Measurements from ENCODE around the gene SUPT7L. TPM values are rescaled to one million over a fixed set of nuclear protein-coding genes. Genes with fewer than 3 reads are reported as not detected.
"Not testable (repeated sequence)": the region's sequence is repeated elsewhere in the genome, so short reads cannot be mapped to it uniquely, and the experiment has no call there.

Gene SUPT7L
- total and polyA plus RNA-seq, 7 donors = 17.1 to 33.8 (median 21.1) TPM

- Histone ChIP-seq H3K27ac (peak overlapping the region; percentile 77), H3K36me3 (ENCODE audit: insufficient read depth in 1 of 2, low read depth in 1 of 2) (peaks cover 8 to 62% of the 10 kb centered on the region in 2 donors), H3K9me3 (no peaks in the 10 kb centered on the region), H3K27me3 (ENCODE audit: insufficient read depth in 3 of 3, low read length in 2 of 3) (no peaks in the 10 kb centered on the region), H3K4me1 (peaks cover 5% of the 10 kb centered on the region), H3K4me3 (no peak overlapping the region)
- ATAC-seq (peak in 2 of 4 donors; percentile 31 to 45), DNase-seq (no peak)
- intact Hi-C loops (cut with DNase I) = no loop called here
- TF ChIP-seq, protein P1, sequence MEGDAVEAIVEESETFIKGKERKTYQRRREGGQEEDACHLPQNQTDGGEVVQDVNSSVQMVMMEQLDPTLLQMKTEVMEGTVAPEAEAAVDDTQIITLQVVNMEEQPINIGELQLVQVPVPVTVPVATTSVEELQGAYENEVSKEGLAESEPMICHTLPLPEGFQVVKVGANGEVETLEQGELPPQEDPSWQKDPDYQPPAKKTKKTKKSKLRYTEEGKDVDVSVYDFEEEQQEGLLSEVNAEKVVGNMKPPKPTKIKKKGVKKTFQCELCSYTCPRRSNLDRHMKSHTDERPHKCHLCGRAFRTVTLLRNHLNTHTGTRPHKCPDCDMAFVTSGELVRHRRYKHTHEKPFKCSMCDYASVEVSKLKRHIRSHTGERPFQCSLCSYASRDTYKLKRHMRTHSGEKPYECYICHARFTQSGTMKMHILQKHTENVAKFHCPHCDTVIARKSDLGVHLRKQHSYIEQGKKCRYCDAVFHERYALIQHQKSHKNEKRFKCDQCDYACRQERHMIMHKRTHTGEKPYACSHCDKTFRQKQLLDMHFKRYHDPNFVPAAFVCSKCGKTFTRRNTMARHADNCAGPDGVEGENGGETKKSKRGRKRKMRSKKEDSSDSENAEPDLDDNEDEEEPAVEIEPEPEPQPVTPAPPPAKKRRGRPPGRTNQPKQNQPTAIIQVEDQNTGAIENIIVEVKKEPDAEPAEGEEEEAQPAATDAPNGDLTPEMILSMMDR (IDR thresholded peaks at IDR 0.05) = no peak
Measured at GRCh38 chr2:27690052-27690451, 26.6 kb upstream of the SUPT7L start.

GRCh38 chr2:27689424-27689823, 26.0 kb upstream of the SUPT7L start:
- TF ChIP-seq, protein P1 (IDR thresholded peaks at IDR 0.05) = no peak

GRCh38 chr2:27687232-27687631, 23.8 kb upstream of the SUPT7L start:
- Histone ChIP-seq H3K27me3 (ENCODE audit: insufficient read depth in 3 of 3, low read length in 2 of 3) (no peaks in the 10 kb centered on the region), H3K4me1 (peaks cover 5% of the 10 kb centered on the region), H3K9me3 (no peaks in the 10 kb centered on the region), H3K27ac (peak overlapping the region; percentile 77), H3K36me3 (ENCODE audit: insufficient read depth in 1 of 2, low read depth in 1 of 2) (peaks cover 9 to 61% of the 10 kb centered on the region in 2 donors), H3K4me3 (no peak overlapping the region)
- TF ChIP-seq, protein P1 (IDR thresholded peaks at IDR 0.05) = no peak
- ATAC-seq = no peak
- intact Hi-C loops (cut with DNase I) = no loop called here
- WGBS, 3 donors = 77 to 82% (median 81%) methylated on average over 1 of the region's 1 CpG
- no peak for DNase-seq

More at GRCh38 chr2:27689424-27689823, 26.0 kb upstream of the SUPT7L start:
- Histone ChIP-seq H3K36me3 (ENCODE audit: insufficient read depth in 1 of 2, low read depth in 1 of 2) (peaks cover 9 to 62% of the 10 kb centered on the region in 2 donors), H3K4me3 (no peak overlapping the region), H3K9me3 (no peaks in the 10 kb centered on the region), H3K4me1 (peaks cover 5% of the 10 kb centered on the region), H3K27ac (peak overlapping the region; percentile 77), H3K27me3 (ENCODE audit: insufficient read depth in 3 of 3, low read length in 2 of 3) (no peaks in the 10 kb centered on the region)
- no peak for DNase-seq
- intact Hi-C loops (cut with DNase I) = no loop called here
- 30 to 56% (median 37%) methylated on average over 2 of the region's 2 CpGs for WGBS, 3 donors
- peak; percentile 83 to 94 (median 90) for ATAC-seq

- Histone ChIP-seq H3K4me1 (peaks cover 5% of the 10 kb centered on the region), H3K27me3 (ENCODE audit: insufficient read depth in 3 of 3, low read length in 2 of 3) (no peaks in the 10 kb centered on the region), H3K9me3 (no peaks in the 10 kb centered on the region), H3K4me3 (no peak overlapping the region), H3K27ac (no peak overlapping the region), H3K36me3 (ENCODE audit: insufficient read depth in 1 of 2, low read depth in 1 of 2) (peaks cover 9 to 75% of the 10 kb centered on the region in 2 donors)
- intact Hi-C loops (cut with DNase I) = no loop called here
- WGBS, 3 donors = 96 to 99% (median 99%) methylated on average over 3 of the region's 3 CpGs
- DNase-seq = no peak
- no peak for ATAC-seq
- TF ChIP-seq, protein P1 (IDR thresholded peaks at IDR 0.05) = no peak
Measured at GRCh38 chr2:27685577-27685976, 22.2 kb upstream of the SUPT7L start.

GRCh38 chr2:27685006-27685405, 21.6 kb upstream of the SUPT7L start:
- 84 to 98% (median 88%) methylated on average over 1 of the region's 1 CpG for WGBS, 3 donors
- H3K4me1 ChIP-seq; H3K27me3 ChIP-seq (ENCODE audit: insufficient read depth in 3 of 3, low read length in 2 of 3); H3K4me3 ChIP-seq; DNase-seq; H3K9me3 ChIP-seq; intact Hi-C loops (cut with DNase I); ATAC-seq; H3K27ac ChIP-seq: not testable (repeated sequence)
- peaks cover 9 to 79% of the 10 kb centered on the region in 2 donors for H3K36me3 ChIP-seq (ENCODE audit: insufficient read depth in 1 of 2, low read depth in 1 of 2)

All from psoas muscle (tissue), 8 donors.